ENCODE data around the gene FOXR1.

The FOXR1 gene

DNA sequence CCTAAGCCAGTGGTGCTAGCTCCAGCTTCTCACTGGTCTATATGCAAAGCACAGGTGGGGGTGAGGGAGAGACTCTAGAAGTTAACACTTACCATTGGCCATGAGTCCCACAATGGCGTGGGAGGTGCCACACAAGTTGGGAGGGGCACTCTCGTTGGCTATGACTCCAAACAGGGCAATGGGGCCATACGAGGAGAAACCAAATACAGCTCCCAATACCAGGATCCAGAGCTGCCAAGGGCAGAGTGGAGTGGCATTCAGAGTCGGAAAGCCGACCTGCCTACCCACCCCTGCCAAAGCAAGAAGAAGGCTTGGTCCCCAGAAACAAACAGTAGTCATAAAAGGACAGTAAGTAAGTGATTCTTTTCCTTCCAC lies 53.5 kb downstream of the FOXR1 start:
- DNase-seq (ENCODE audit: low read depth in 1 of 2, low spot score in 1 of 2) = no peak

GRCh38 chr11:119025541-119025940 lies 54.0 kb downstream of the FOXR1 start:
- no peak for DNase-seq (ENCODE audit: low read depth in 1 of 2, low spot score in 1 of 2)

DNA sequence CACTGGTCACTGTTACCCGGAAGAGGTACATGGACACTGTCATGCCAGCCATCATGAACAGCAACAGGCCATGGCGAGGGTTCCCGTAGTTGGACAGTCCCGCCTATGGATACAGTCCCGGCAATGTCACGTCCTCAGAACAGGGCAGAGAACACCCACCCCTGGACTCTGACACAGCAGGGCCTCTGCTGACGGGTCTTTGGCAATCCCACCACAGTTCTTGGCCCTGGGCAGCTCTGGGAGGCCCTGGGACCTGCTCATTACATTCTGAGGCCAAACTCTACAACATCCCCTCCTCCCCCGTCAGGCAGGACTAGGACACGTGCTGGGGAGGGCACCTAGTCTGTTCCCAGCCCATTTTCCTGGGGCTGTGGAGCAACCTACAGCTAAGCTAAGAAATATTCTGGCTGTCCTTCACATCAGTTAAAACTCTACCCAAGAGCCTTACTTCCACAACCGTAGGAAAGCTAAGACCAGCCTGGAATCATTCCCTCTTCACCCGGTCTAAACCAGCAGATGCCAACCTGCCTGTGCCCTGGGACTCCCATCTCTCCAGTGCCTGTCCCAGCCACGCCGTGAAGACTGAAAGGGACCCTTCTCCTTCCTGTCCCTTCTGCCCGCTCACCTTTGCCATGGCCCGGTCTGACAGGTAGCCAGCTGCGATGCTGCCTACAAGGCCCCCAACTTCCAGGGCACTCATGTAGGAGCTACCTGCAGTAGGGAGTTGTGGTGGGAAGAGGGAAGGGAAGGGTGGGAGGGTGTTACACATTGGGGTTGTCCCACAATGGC lies 54.6 kb downstream of the FOXR1 start:
- DNase-seq (ENCODE audit: low read depth in 1 of 2, low spot score in 1 of 2) = no peak

DNA sequence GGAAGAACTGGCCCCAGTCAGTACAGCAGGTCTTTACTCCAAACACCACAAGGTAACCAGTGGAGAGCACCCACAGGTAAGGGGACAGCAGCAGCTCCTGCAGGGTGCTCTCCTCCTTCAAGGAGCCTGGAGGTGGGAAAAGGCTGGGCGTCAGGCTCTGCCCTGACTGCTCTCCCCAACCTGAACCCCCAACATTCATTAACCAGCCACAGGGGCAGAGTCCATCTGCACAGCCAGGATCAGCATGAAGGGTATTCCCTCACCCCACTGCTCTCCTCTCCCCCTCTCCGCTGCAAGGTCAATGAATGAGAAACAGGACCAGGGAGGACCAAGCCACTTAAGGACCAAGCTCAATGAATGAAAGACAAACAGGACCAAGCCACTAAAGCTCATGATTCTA lies 55.4 kb downstream of the FOXR1 start:
- no peak for DNase-seq (ENCODE audit: low read depth in 1 of 2, low spot score in 1 of 2)

GRCh38 chr11:119027561-119028345 lies 56.2 kb downstream of the FOXR1 start:
- no peak for DNase-seq (ENCODE audit: low read depth in 1 of 2, low spot score in 1 of 2)

- no peak for DNase-seq (ENCODE audit: low read depth in 1 of 2, low spot score in 1 of 2)
Measured at GRCh38 chr11:119028346-119029068, 56.9 kb downstream of the FOXR1 start.

DNA sequence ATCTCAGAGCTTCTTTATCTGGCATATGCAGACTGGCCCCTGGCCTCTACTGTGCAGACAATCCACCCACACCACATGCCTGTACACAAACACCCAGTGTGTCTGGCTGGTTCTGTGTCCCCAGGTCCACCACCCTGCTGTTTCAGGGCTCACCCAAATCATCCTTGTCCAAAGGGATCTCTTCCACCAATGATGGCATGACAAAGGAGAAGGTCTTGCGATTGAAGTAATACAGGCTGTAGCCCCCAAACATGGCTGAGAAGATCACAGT lies 57.4 kb downstream of the FOXR1 start:
- DNase-seq (ENCODE audit: low read depth in 1 of 2, low spot score in 1 of 2) = no peak

DNA sequence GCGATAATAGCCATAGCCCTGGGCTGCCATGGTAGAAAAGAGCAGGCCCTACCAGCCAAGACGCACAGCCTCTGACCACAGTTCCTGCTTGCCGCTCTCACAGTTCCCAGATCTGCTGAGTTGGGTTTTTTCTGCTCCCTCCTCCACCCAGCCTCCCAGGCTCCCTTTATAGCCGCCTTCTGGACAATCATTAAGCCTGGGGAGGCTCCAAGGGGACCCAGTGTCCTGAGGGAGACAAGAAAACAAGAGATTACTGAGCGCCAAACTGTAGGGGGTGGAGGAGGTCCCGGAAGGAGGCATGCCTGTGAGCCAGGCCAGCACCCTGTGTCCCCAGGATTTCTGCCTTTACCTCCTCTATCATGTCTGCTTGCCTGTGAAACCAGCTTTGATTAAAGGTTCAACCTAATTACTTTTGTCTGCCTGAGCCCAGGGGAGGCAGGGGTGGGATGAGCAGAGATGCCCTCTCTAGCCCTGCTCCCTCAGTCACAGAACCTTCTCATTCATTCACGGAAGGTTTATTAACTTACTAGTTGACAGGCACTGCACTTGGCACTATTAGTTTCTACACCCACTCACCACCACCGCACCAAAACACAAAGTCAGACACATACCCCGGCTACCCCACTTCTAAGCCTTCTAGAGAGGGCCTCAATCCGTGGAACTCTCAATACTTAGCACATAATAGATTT lies 57.9 kb downstream of the FOXR1 start:
- peak in 1 of 2 donors; percentile 27 for DNase-seq (ENCODE audit: low read depth in 1 of 2, low spot score in 1 of 2)

DNA sequence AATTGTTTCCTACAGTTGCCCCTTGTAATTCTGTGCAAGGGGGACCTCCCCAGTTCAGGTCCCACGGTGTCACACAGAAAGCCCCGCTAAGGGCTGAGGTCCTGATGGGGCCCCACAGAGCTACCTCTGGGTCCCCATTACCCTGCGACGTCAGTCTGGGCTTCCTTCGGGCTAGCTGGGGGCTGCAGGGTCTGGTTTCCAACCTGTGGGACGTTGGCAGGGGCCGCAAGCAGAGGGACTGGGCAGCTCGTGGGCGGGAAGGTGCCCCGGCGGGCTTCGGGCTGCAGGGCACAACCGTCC lies 58.4 kb downstream of the FOXR1 start:
- DNase-seq (ENCODE audit: low read depth in 1 of 2, low spot score in 1 of 2) = no peak

- DNase-seq (ENCODE audit: low read depth in 1 of 2, low spot score in 1 of 2) = peak; percentile 98 to 99
Measured at GRCh38 chr11:119030329-119031047, 58.9 kb downstream of the FOXR1 start, which contains the start of gene SLC37A4. Gene SLC37A4 (minus strand): TSS chr11:119030877.

Measured in activated T-helper 1 cell treated with anti-CD3 and anti-CD28 coated beads, Interleukin-2, amount 50 U/mL, for 16 hours (primary cell).